GM19238 (cell line): ENCODE measurements around the gene PCBD1.

ENCODE experiments used
- DNase-seq: peaks from one replicate; pipeline ENCODE4 v3.0.0; 2011; ENCODE audit warnings: low spot score; ENCODE audit not compliant: insufficient read length

PCBD1 gene

DNA sequence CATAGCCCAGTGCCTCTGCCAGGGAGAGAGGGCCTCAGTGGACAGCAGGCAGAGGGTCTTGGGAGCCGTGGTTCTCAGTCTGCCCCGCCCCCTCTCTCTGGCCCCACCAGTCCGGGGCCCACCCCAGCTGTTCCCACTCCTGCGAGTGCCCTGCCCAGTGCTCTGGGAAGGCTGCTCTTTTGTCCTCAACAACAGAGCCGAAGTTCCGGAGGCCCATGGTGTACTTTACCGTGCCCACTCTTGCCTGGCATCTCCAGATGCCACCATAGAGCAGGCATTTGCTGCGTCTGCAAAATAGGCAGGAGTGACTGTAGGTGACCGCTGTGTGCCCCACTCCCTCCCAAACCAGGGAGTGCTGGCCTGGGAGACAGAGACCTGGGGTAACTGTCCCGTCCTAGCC lies 29.3 kb upstream of the PCBD1 start:
- no peak for DNase-seq

DNA sequence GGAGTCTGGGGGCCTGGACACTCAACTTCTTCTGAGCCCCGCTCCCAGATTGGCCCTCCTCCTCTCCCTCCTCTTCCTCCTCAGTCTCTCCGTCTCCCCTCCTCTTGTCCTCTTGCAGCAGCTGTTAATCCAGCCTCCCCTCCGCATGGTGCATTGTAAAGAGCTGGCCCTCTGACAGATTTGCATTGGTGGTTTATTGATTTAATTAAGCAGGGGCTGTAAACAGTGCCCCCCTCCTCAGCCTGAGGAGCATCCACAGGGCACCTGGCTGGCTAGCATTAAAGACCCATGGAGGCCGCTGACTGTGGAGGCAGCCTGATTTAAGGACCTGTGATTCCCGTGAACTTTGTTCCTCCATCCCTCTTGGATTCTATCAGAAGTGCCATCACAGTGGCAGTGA lies 28.9 kb upstream of the PCBD1 start:
- DNase-seq: no peak

DNA sequence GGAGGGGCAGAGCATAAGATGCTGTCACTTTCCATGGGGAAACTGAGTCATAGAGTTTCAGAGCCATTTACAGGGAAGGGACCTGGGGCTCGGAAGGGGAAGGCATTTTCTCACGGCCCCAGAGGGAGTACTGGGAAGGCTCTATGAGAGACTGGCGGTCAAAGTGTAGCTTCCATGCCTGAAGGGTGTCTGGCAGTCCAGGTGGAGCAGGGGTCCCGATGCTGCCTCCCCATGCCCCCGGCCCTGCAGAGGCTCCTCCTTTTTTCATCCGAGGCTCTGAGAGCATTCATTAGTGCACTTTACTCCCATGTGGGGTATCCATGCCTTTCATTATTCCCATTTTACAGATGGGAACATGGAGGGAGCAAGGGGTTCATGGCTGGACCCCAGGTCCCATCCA lies 27.9 kb upstream of the PCBD1 start:
- DNase-seq: no peak

DNA sequence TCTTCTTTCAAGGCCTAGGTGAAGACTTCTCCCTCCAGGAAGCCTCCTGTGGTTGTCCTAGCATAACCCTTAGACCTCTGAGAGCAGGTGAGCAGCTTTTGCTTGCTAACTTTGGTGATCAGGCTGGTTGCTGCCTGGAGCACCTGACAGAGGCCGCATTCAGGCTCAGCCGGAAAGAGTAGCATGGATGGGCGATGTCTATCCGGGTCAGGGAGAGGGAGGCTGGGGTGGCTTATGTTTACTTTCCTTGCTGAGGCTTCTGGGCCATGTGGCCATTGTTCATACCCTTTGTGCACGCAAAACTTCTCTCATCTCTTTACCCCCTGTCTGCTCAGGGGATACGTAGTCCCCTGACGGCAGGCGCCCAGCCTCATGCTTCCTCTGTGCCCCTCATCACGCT lies 27.4 kb upstream of the PCBD1 start:
- DNase-seq: no peak

DNA sequence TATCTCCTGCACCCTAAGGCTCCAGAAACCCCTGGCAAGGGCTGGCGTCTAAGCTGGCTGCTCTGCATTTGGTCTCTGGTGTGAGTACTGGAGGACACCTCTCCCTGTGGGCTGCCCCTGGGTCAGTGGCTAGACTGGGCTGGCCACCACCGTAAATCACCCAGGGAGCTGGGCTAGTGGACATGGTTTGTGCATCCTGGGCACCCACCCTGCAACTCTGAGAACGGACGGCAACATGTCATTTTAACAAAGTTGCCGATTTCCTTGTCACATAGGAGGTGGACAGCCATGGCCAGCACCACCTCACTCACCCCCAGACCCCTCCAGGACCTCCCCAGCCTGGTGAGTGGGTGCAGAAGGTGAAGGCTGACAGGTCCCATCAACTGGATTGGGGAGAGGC lies 26.8 kb upstream of the PCBD1 start:
- DNase-seq: no peak

DNA sequence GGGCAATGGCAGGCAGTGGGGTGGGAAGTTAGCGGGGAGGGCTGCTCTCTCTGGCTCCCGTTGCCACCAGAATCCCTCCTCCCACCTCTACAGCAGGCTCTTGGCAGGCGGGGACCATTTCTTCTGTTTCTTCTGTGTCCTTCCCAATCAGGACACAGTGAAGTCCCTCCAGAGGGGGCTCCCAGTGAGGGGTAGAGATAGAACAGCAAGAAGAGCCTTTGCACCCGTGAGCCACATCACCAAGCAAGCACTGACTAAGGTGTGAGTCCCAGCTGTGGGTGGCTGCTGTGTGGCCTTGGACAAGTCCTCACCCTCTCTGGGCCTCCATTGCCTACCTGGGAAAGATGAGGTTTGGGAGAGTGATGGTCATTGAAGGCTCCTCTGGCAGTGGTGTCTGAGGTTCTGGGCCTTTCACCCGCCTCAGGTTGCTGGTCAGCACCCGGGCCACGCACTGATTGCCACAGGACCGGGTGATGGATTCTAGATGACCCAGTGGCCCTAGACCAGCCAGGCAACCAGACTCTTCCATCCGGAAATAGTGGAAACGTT lies 26.0 kb upstream of the PCBD1 start:
- no peak for DNase-seq

DNA sequence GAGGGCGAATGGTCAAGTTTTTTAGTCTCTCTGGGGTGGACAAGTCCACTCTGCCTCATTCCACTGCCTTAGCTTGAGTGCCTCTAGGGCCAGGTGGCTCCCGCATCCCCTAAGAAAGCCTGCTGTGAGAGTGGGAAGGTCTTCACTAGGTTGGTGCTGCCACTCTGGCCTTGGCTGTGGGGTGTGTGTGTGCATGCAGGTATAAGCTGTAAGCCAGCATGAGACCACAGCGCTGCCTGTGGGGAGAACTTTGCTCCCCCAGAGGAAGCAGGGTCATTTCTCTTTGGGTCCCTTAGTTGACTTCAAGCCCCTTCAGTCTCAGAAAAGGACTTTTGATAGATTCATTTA lies 25.5 kb upstream of the PCBD1 start:
- no peak for DNase-seq

DNA sequence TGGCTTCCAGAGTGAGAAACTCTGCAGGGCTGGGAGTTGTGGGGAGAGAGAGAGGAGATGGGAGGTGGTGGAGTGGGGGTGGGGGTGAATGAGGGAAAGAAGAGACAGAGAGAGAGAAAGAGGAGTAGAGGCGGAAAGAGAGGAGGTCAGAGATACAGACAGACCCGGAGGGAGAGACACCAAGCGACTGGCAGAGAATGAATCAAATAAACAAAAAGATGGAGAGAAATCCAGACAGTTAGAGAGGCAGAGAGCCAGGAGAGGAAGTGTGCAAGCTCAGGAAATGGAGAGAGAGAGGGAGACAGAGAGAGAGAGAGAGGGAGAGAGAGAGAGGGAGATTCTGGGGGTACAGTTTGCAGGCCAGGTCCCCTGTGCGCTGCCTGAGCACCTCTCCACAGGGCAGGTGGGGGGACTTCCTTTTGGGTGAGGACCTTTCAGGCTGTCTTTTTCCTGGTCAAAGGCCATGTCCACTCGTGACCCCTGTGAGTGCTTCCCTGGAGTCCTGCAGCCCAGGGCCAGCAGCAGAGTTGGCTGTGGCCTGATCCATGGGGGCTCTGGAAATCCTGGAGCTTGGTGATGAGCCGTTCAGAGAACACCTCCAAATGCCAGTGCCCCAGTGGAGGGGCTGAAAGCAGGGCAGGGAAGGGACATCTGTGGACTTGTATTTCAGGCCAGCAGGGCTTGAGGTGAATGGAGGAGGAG lies 25.0 kb upstream of the PCBD1 start:
- DNase-seq: no peak

DNA sequence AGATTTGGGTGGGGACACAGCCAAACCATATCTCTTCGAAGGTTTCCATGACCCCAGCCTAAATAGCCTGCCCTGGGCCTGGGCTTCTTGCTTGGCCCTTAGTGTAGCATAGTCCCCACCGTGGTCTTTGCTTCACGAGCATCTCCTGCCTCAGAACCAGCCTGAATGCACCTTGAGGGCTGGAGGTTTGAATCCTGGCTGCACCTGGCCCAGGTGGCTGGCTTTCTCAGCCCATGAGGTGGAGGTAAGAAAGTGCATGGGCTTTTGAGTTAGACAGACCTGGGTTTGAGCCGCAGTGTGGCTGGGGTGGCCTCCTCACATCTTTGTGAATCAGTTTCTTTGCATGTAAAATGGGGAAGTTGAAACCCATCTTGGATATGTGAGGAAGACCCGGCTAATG lies 24.2 kb upstream of the PCBD1 start:
- DNase-seq: no peak

DNA sequence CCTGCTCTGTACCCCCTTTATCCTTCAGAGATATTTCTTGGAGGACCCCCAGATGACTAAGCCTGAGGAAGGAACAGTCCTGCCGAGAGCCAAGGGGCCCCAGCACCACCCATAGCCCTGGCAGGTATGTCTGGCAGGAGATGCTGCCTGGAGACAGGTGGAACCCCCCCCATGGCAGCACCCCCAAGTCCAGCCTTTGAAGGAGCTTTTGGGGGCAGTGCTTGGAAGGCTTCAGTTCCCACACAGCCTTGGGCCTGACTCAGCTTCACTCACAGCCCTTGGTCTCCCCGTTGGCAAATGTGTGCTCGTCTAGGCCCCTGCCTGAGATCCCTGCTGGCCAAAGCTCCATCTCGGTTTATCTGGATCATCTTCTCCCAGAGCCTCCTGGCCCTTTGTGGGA lies 23.0 kb upstream of the PCBD1 start:
- no peak for DNase-seq

DNA sequence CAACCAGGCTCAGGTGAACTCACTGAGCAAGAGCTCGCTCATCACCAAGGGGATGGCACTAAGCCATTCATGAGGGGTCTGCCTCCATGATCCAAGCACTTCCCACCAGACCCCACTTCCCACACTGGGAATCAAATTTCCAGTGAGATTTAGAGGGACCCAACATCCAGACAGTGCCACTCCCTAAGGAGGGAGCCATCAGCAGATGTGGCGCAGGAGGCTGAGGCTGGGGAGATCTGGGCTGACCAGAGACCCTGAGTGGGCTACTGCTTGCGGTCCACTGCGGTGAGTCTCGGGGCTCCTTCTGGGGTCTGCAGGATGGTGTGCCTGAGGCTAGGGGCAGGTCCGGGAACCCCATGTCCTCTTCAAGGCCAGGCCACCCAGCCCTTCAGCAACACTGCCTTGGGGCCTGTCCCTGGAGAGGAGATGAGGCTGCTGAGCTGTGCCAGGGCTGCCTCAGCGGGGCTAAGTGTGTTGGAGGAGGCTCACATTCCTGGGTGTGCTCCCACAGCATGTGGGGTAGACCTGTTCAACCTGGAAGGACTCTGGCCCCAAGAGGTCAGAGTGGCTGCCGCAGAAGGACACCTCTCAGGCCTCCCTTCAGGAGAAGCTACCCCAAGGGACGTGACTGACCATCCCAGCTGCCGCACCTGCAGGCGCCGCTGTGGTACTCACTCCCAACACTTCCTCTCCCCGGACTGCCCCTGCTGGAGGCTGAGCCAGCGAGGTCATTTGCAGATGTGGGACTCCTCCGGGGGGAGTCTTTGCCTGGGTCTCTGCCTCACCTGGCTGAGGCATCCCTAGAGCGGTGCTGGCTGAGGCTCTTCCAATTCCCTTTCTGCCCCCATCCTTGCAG lies 22.3 kb upstream of the PCBD1 start:
- no peak for DNase-seq

DNA sequence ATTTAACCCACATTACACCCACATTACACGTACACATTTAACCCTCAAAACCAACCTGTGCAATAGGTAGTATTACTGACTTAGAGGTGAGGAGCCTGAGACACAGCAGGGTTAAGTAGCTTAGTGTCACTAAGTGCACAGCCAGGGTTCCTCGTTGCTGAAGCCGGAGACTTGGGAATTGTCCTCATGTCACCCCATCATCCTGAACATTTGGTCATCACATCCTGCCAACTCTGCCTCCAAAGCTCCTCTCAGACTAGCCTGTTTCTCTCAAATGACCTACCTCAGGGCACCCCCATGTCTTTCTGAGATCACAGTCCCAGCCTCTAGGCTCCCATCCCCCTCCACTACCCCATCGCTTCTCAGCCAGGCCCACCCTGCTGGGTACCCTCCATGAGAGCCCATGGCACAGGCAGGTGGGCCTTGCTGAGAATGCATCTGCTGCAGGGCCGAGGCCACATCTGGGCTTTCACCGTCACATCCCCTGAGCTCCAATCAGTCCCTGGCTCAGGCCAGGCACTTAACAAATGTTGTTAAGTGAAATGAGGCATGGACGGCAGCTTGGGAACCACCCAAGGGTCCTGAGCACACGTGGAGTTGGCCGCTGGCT lies 21.1 kb upstream of the PCBD1 start:
- no peak for DNase-seq

DNA sequence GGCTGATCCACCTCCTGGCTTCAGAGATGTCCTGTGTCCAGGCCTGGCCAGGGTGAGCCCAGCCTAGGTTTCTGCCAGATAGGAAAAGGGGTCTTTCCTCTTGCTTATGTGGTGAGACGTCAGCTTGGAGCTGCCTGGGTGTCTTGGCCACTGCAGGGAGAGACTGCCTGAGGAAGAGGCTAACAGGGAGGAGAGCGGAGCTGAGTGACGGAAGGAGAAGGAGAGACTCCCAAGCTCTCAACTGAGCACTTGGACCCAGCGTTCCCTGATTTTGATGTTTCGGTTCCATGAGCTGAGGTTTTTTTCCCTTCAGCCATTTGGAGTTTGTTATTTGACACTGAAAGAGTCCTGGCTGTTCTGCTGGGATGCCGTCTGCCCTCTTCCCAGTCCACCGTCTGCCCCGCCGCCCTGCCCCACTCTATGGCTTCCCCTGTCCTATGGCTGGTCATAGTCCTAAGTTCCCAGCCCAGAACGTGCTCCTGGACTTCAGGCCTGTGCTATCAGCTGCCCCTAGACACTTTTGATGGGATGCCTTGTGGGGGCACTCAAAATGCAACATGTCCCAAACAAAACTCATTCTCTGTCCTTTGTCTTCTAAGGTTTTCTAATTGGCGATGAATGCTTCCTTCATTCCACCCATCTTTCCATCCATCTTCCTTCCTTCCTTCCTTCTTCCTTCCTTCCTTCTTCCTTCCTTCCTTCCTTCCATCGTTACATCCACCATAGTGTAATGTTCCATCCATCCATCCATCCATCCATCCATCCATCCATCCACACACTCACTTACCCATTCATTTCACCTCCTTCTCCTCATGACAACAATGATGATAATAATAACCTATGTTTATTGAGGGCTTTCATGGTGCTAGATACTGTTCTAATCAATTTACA lies 20.3 kb upstream of the PCBD1 start:
- no peak for DNase-seq

DNA sequence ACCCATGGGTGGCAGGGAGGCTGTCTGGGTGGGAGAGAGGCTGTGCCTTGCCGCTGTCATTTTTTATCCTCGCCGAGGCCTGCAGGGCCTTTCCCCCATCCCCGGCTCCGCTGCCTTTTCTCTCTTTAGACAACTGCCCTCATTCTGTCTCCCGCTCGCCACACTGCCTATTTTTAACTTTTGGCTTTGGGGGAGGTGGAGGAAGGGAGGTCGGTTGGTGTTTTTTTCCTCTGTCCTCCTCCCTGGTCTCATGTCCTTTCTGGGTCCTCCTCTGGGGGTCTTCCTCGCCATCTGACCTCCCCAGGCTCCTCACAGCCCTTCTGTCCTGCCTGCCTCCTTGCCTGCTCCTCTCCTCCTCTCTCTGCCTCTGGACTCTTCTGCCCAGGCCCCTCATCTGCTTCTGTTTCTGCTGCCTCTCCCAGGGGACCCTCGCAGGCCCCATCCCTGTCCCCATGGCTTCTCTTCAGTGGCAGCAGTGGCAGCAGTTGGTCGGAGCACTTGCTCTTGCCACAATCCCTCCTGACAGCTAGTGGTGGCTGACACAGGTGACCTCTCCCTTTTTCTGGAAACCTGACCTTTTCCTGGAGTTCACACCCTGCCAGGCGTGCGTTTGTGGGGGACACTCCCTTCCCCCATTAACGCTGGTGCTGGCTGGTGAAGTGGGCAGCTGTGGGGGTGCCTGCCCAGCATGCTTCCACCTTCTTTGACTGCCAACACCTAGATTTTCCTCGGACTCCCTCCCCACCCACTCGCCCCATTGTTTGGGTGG lies 19.5 kb upstream of the PCBD1 start:
- DNase-seq: no peak

DNA sequence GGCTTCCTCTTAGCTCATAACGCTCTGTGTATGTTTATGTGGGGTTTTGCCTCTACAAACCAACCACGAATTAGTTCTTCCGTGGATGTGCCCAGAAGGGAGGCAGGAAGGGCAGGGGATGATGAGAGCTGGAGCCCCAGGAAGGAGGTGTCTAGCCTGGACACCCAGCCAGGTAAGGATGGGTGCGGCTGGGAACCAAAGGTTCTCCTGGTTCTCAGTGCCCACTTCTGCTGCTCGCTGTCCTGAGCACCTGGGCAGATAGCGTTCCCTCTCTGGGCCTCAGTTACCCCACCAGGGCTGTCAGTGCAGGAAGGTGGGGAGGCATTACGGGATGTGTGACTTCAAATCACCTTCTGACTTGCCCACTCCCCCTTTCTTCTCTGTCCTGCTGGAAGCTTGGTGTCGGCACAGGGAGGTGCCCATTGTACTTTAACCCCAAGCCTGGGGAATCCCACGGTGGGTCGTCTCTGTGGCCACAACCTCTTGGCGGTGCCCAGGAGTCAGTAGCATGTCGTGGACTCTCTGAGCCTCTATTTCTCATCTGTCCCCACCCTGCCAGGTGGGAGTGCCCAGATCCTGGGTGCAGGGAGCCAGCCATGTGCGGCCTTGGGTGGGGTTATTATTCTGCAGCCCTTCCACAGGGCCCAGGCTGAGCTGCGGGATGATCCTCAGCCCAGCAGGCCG lies 18.7 kb upstream of the PCBD1 start:
- no peak for DNase-seq

DNA sequence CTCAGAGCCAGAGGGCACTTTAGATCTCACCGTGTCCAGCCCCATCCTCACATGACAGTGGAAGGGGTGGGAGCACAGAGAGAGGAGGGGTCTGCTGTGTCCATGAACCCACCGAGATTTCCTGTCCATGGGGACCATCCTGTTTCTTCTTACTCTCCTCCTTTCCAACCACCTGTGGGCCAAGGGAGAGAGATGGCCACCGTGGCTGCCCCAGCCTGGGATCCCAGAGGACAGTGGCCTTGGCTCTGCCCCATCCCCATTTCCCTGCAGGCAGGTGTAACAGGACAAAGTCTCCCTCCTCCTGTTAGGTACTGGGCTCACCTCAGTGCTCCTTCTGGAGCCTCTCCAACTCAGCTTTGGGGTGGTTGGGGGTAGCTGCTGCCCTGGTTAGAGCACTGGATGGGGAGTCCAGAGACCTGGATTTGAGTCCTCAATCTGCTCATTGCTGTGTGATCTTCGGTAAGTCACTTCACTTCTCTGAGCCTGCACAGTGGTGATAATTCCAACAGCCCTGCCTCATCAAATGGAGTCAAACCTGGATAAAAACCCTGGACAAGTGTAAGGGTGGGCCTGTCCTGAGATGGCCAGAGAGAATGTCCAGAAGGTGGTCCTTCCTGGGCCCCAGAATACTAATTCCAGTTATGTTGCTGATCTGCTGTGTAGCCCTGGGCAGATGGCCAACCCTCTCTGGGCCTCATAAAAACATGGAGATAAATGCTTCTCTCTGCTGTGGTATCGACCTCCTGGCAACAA lies 17.8 kb upstream of the PCBD1 start:
- no peak for DNase-seq

DNA sequence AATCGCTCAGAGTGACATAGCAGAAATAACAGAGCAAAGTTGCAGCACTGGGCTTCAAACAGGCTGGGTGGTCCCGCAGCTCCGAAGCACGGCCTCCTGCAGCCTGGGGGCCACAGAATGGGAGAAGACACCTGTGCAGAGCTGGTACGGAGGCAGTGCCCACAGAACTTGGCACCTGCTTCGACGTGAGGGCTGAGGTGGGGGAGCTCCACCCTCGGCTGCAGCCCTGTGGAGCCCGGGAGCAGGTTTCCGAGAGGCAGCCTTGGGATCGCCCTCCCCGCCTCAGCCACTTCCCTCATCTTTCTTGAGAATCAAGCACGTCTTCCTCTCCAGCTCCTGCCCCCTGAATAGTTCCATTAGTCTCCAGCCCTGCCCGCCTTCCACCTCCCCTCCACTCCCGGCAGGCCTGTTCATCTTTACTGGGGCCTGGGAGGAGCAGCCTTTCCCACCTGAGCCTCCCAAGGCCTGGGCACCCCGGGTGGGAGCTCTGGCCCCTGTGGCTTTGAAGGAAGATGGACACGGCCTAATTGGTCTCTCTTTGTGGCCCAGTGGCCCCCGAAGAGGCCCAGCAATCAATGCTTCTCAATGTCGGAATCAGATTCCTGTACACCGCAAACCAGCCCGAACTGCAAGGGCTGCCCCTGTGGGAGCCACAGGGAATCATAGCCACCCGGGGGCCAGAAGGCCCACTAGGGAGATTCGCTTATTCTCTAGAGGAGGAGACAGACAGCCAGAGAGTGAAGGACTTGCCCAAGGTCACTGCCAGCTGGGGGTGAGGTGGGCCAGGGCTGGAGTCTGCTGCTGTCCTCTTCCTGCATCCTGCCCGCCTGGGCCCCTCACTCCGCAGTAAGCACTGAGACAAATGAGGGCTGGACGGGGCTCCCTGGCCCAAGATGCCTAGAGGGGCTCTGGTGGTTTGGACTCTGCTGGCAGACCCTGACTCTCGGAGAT lies 17.0 kb upstream of the PCBD1 start:
- no peak for DNase-seq

DNA sequence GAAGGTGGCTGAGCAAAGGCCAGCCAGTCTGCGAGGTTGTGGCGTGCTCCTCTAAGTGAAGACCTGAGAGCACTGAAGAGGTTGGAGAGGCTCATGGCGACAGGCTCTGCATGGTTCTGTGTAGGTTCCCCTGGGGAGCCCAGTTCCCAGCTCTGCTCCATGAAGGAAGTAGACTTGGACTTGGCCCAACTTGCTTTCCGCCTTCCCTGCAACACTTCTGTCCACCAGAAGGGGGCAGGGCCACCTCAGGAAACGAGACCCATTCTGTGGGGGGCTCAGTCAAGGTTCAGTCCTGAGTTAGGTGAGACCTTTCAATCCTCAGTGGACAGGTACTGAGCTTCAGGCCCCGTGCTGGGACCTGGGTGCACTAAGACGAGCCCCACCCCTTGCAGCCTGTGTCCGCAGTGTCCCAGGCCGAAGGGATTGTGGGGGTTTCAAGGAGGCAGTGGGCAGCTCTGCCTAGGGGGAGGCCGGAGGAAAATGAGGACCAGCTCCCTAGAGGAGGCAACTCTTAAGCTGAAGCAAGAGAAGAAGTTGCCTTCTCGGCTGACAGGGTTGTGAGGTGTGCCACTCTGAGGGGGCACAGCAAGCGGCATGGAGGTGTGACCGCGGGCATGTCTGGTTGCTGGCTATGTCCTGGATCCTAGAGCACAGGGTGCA lies 15.0 kb upstream of the PCBD1 start:
- peak; percentile 49 for DNase-seq
